ENCODE data around the gene E4F1. TPM values are rescaled to one million over a fixed set of nuclear protein-coding genes. Genes with fewer than 3 reads are reported as not detected.

Gene E4F1
- total RNA-seq, 1 experiment from 2014 or later: 34.4 TPM

- TF ChIP-seq ATF6 (CRISPR knock-in tag; IDR thresholded peaks at IDR 0.05): no peak
Observed at GRCh38 chr16:2173916-2174315, 49.5 kb upstream of the E4F1 start (continued).

GRCh38 chr16:2174396-2175131 lies 48.8 kb upstream of the E4F1 start:
- Mint-ChIP-seq H3K4me1 (no peaks in the 10 kb centered on the region), H3K36me3 (peaks cover 19% of the 10 kb centered on the region), H3K27me3 (ENCODE audit: low read depth) (no peaks in the 10 kb centered on the region), H3K4me3 (no peak overlapping the region), H3K9me3 (no peaks in the 10 kb centered on the region), H3K27ac (no peak overlapping the region)
- ChIA-PET POLR2A (no interaction called here), CTCF (no interaction called here)
- DNase-seq (ENCODE audit: low spot score) (no peak), ATAC-seq (no peak)
- TF ChIP-seq ZBTB21 (CRISPR knock-in tag; IDR thresholded peaks at IDR 0.05; ENCODE audit: borderline replicate concordance): no peak

GRCh38 chr16:2175454-2175853 lies 47.9 kb upstream of the E4F1 start:
- ATAC-seq (no peak), DNase-seq (ENCODE audit: low spot score) (no peak)
- Mint-ChIP-seq H3K36me3 (peaks cover 19% of the 10 kb centered on the region), H3K27ac (no peak overlapping the region), H3K4me3 (no peak overlapping the region), H3K9me3 (no peaks in the 10 kb centered on the region), H3K4me1 (no peaks in the 10 kb centered on the region), H3K27me3 (ENCODE audit: low read depth) (no peaks in the 10 kb centered on the region)
- TF ChIP-seq E2F1 (CRISPR knock-in tag; IDR thresholded peaks at IDR 0.05) (no peak), EMX1 (CRISPR knock-in tag; IDR thresholded peaks at IDR 0.05) (no peak), JUN (CRISPR knock-in tag; IDR thresholded peaks at IDR 0.05) (no peak), ZNF219 (CRISPR knock-in tag; IDR thresholded peaks at IDR 0.05; ENCODE audit: borderline replicate concordance) (no peak), ZNF416 (CRISPR knock-in tag; IDR thresholded peaks at IDR 0.05) (no peak), ZNF138 (CRISPR knock-in tag; conservative IDR thresholded peaks at IDR 0.05) (no peak), ZNF425 (CRISPR knock-in tag; conservative IDR thresholded peaks at IDR 0.05) (no peak), ATF2 (CRISPR knock-in tag; IDR thresholded peaks at IDR 0.05; ENCODE audit: borderline replicate concordance, low read depth) (no peak), ZNF671 (CRISPR knock-in tag; IDR thresholded peaks at IDR 0.05) (no peak), SMAD3 (CRISPR knock-in tag; IDR thresholded peaks at IDR 0.05; ENCODE audit: borderline replicate concordance) (no peak), USF1 (CRISPR knock-in tag; IDR thresholded peaks at IDR 0.05) (no peak)
- POLR2A ChIA-PET: no interaction called here
- CTCF ChIA-PET: no interaction called here
